ENCODE data around the gene CITED4. TPM values are rescaled to one million over a fixed set of nuclear protein-coding genes. Genes with fewer than 3 reads are reported as not detected.
"Not testable (repeated sequence)": the region's sequence is repeated elsewhere in the genome, so short reads cannot be mapped to it uniquely, and the experiment has no call there.

CITED4 gene
- total RNA-seq (2014; rRNA removed; shearing (Covaris generic)) = 0.55 TPM in 1 of 2 replicates, not detected in the other
- 2.6 and 2.7 TPM in 2 replicates for polyA plus RNA-seq (2015; cell fraction: cytosol; rRNA removed)
- polyA plus RNA-seq (2015; cell fraction: nucleus; rRNA removed) = 0.33 and 0.34 TPM in 2 replicates

DNA sequence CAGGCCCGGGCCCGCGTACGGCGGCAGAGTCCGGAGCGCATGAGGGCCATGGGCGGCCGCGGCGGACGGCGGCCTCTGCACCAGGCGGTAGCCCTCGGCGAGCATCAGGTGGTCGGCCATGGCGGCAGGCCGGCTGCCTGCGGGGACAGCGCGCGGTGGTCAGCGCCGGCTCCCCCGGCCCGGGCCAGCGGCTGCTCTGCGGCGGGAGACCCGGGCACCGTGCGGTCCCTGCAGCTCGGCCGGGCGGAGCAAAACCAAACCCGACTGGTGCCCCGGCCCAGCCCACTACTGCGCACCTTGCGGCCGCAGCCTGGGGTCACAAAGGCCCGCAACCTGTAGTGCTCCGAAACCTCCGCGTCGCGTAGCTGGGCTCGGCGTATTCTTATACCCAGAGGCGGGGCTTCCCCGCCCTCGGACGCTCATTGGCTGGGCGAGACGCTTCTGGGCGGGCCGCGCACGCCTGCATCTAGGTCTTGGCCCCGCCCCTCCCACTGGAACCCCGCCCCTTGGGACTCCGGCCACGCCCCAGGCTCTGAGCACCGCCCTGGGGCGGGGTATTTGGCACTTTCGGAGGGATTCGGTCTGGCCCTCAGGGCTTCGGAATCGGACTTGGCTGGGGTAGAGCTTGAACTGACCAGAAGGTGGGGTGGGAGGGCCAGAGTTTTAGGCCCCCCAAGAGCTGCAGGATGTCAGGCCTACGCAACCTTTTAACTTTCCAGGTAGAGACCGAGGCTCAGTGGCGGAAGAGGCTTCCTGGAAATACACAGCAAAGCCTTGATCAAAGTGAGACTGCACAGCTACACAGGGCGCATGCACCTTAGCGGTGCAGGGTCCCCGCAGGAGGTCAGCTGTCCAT, at the start of gene CITED4:
Gene CITED4 (minus strand): TSS at position 356 of the 856 bp plus-strand sequence. CDS start 236 bp downstream, at position 120.
- DNase-seq (ENCODE audit: low read depth, low spot score) = peak; percentile 77
- in situ Hi-C loops (cut with HindIII; ENCODE audit: low pct_unique_long_range_greater_than_20kb, low sequenced_read_pairs) = no loop called here

GRCh38 chr1:40911105-40911504, 48.9 kb upstream of the CITED4 start:
- in situ Hi-C loops (cut with HindIII; ENCODE audit: low pct_unique_long_range_greater_than_20kb, low sequenced_read_pairs) = no loop called here
- DNase-seq (ENCODE audit: low read depth, low spot score) = no peak

- no peak for DNase-seq (ENCODE audit: low read depth, low spot score)
- in situ Hi-C loops (cut with HindIII; ENCODE audit: low pct_unique_long_range_greater_than_20kb, low sequenced_read_pairs) = no loop called here
Observed at GRCh38 chr1:40909281-40909680, 47.1 kb upstream of the CITED4 start.

GRCh38 chr1:40908350-40908749, 46.2 kb upstream of the CITED4 start:
- in situ Hi-C loops (cut with HindIII; ENCODE audit: low pct_unique_long_range_greater_than_20kb, low sequenced_read_pairs) = no loop called here
- no peak for DNase-seq (ENCODE audit: low read depth, low spot score)

- DNase-seq (ENCODE audit: low read depth, low spot score) = no peak
- in situ Hi-C loops (cut with HindIII; ENCODE audit: low pct_unique_long_range_greater_than_20kb, low sequenced_read_pairs) = no loop called here
Observed at GRCh38 chr1:40907899-40908298, 45.7 kb upstream of the CITED4 start.

- in situ Hi-C loops (cut with HindIII; ENCODE audit: low pct_unique_long_range_greater_than_20kb, low sequenced_read_pairs) = no loop called here
- DNase-seq (ENCODE audit: low read depth, low spot score) = no peak
Observed at GRCh38 chr1:40906781-40907400, 44.7 kb upstream of the CITED4 start.

- no peak for DNase-seq (ENCODE audit: low read depth, low spot score)
- in situ Hi-C loops (cut with HindIII; ENCODE audit: low pct_unique_long_range_greater_than_20kb, low sequenced_read_pairs) = no loop called here
Observed at GRCh38 chr1:40905061-40905460, 42.9 kb upstream of the CITED4 start.

GRCh38 chr1:40903106-40903505, 40.9 kb upstream of the CITED4 start:
- in situ Hi-C loops (cut with HindIII; ENCODE audit: low pct_unique_long_range_greater_than_20kb, low sequenced_read_pairs) = no loop called here

DNA sequence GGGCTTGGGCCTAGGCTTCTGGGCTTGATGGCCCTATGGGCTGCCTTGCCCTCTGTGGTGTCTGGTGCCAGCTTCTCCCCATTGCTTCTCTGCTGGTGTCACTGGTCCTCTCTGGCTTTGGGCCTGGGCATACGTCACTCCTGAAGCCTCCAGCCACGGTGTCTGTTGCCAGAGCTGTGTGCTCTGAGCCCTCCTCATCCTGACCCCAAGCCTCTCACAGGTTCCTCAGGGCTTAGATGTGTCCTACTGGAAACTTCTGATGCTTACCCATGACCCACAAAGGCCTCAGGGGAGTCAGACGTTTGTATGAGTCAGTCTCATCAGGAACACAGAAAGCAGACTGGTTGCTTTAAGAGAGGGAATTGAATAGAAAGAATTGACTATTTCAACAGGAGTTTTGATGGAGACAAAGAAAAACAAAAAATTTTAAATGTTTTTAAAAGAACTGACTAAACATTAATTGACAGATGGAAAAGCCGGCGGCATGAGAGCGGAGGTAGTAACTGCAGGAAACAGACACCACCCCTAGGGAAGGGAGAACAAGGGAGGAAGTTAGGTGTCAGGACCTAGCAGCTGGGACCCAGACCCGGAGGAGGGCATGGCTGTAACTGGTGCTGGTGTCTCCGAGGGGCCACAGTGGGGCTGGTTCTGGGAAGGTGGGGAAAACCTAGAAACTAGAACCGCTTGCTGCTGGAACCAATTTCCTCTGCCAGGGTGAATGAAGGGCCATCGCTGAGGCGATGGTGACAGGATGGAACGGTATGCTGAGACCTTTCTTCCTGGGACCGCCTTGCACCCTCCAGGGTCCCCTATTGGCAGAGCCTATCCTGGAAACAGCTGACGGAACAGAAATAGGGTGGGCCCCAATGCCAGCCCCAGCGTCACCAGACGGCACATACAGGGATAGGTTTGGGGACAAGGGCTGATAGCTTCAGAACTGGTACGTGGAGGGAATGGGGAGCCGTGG, 40.0 kb upstream of the CITED4 start:
- DNase-seq (ENCODE audit: low read depth, low spot score) = peak; percentile 71
- in situ Hi-C loops (cut with HindIII; ENCODE audit: low pct_unique_long_range_greater_than_20kb, low sequenced_read_pairs) = no loop called here

More at GRCh38 chr1:40903106-40903505, 40.9 kb upstream of the CITED4 start:
- peak; percentile 48 for DNase-seq (ENCODE audit: low read depth, low spot score)

- in situ Hi-C loops (cut with HindIII; ENCODE audit: low pct_unique_long_range_greater_than_20kb, low sequenced_read_pairs) = no loop called here
- DNase-seq (ENCODE audit: low read depth, low spot score) = no peak
Observed at GRCh38 chr1:40899230-40899870, 37.2 kb upstream of the CITED4 start.

- DNase-seq (ENCODE audit: low read depth, low spot score) = no peak
- in situ Hi-C loops (cut with HindIII; ENCODE audit: low pct_unique_long_range_greater_than_20kb, low sequenced_read_pairs) = no loop called here
Observed at GRCh38 chr1:40898431-40898901, 36.3 kb upstream of the CITED4 start.

GRCh38 chr1:40897513-40897912, 35.4 kb upstream of the CITED4 start:
- DNase-seq (ENCODE audit: low read depth, low spot score) = no peak
- in situ Hi-C loops (cut with HindIII; ENCODE audit: low pct_unique_long_range_greater_than_20kb, low sequenced_read_pairs) = no loop called here

- DNase-seq (ENCODE audit: low read depth, low spot score) = no peak
- in situ Hi-C loops (cut with HindIII; ENCODE audit: low pct_unique_long_range_greater_than_20kb, low sequenced_read_pairs) = no loop called here
Observed at GRCh38 chr1:40896482-40896881, 34.3 kb upstream of the CITED4 start.

GRCh38 chr1:40895601-40896000, 33.4 kb upstream of the CITED4 start:
- in situ Hi-C loops (cut with HindIII; ENCODE audit: low pct_unique_long_range_greater_than_20kb, low sequenced_read_pairs) = no loop called here
- DNase-seq (ENCODE audit: low read depth, low spot score) = no peak

DNA sequence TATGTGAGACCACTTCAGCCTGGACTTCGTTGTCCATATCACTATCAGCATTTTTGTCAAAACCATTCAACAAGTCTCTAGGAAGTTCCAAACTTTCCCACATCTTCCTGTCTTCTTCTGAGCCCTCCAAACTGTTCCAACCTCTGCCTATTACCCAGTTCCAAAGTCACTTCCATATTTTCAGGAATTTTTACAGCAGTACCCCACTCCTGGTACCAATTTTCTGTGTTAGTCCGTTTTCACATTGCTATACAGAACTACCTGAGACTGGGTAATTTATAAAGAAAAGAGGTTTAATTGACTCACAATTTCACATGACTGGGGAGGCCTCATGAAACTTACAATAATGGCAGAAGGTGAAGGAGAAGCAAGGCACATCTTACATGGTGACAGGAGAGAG, 32.7 kb upstream of the CITED4 start:
- in situ Hi-C loops (cut with HindIII; ENCODE audit: low pct_unique_long_range_greater_than_20kb, low sequenced_read_pairs); DNase-seq (ENCODE audit: low read depth, low spot score): not testable (repeated sequence)

DNA sequence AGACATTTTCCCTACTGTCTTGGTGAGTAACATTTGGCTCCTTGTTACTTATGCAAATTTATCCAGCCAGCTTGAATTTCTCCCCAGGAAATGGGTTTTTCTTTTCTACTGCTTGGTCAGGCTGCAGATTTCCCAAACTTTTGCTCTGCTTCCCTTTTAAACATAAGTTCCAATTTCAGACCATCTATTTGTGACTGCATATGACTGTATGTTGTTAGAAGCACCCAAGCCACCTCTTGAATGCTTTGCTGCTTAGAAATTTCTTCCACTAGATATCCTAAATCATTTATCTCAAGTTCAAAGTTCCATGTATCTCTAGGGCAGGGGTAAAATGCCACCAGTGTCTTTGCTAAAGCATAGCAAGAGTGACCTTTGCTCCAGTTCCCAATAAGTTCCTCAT, 32.3 kb upstream of the CITED4 start:
- in situ Hi-C loops (cut with HindIII; ENCODE audit: low pct_unique_long_range_greater_than_20kb, low sequenced_read_pairs) = no loop called here
- no peak for DNase-seq (ENCODE audit: low read depth, low spot score)

DNA sequence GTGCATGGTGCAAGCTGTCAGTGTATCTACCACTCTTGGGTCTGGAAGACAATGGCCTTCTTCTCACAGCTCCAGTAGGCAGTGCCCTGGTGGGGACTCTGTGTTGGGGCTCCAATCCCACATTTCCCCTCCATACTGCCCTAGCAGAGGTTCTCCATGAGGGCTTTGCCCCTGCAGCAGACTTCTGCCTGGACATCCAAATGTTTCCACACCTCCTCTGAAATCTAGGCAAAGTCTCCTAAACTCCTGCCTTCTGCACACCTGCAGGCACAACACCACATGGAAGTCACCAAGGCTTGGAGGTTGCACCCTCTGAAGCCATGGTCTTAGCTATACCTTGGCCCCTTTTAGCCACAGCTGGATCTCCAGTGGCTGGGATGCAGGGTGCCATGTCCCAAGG, 31.8 kb upstream of the CITED4 start:
- DNase-seq (ENCODE audit: low read depth, low spot score) = no peak
- in situ Hi-C loops (cut with HindIII; ENCODE audit: low pct_unique_long_range_greater_than_20kb, low sequenced_read_pairs) = no loop called here
